IMR-90 (cell line): Measurements from ENCODE around the gene HADH. TPM values are rescaled to one million over a fixed set of nuclear protein-coding genes. Genes with fewer than 3 reads are reported as not detected.

Source experiments
- ATAC-seq: fragments of 200-7000 bp; cut with Tn5 transposase; 2 replicates; pipeline ENCODE4 v1.9.1; 2020; ENCODE audit warnings: low read depth, mild to moderate bottlenecking, moderate library complexity
- BruUV-seq: library from RNA; stranded (reverse); fragments of 400-500 nt; replicated peaks from 2 replicates; lab custom pipeline; 2021; lab: Mats Ljungman, UMichigan
- CTCF ChIA-PET: fragments of 300-600 bp; formaldehyde crosslinking; extraction: SDS; loops from one replicate; lab custom pipeline; 2021; ENCODE audit warnings: antibody characterized with exemption; lab: Yijun Ruan, JAX
- POLR2A ChIA-PET: fragments of 300-600 bp; sonication (Branson Sonifier 250); formaldehyde crosslinking; loops from one replicate; lab custom pipeline; 2022; ENCODE audit warnings: antibody characterized with exemption; ENCODE audit not compliant: unreplicated experiment; lab: Charles Lee
- DNase-seq: peaks from one replicate; pipeline ENCODE4 v3.0.0; 2013
- H2AFZ ChIP-seq: replicated peaks from 2 replicates; pipeline ENCODE3; 2013; ENCODE audit warnings: low read length, mild to moderate bottlenecking; ENCODE audit not compliant: poor library complexity
- H2AK5ac ChIP-seq: 2 replicates; pipeline ENCODE4 v1.6.1; 2013; ENCODE audit warnings: low read depth, low read length, inconsistent platforms
- H2AK9ac ChIP-seq: replicated peaks from 2 replicates; pipeline ENCODE3; 2013; ENCODE audit warnings: mild to moderate bottlenecking, low read depth, low read length, moderate library complexity; ENCODE audit not compliant: poor library complexity
- H2BK120ac ChIP-seq: 2 replicates; pipeline ENCODE4 v1.6.1; 2013; ENCODE audit warnings: low read depth, low read length, inconsistent platforms
- H2BK15ac ChIP-seq: 3 replicates; pipeline ENCODE4 v1.6.1; 2013; ENCODE audit warnings: low read depth, low read length, inconsistent platforms
- H2BK20ac ChIP-seq: 2 replicates; pipeline ENCODE4 v1.6.1; 2013; ENCODE audit warnings: low read depth, mild to moderate bottlenecking, inconsistent platforms, low read length, moderate library complexity
- H2BK5ac ChIP-seq: 2 replicates; pipeline ENCODE4 v1.6.1; 2013; ENCODE audit warnings: mild to moderate bottlenecking, low read depth, low read length, inconsistent platforms; ENCODE audit not compliant: poor library complexity, severe bottlenecking
- H3K14ac ChIP-seq: replicated peaks from 2 replicates; pipeline ENCODE4 v1.6.1; 2013; ENCODE audit warnings: low read depth, low read length, inconsistent platforms
- H3K18ac ChIP-seq: 2 replicates; pipeline ENCODE4 v1.6.1; 2013; ENCODE audit warnings: low read depth, low read length, control low read depth
- H3K23ac ChIP-seq: 2 replicates; pipeline ENCODE4 v1.6.1; 2013; ENCODE audit warnings: low read depth, low read length, inconsistent platforms
- H3K27ac ChIP-seq: 2 replicates; pipeline ENCODE4 v1.5.1; 2013; ENCODE audit warnings: mild to moderate bottlenecking, control low read depth, low read length; ENCODE audit not compliant: insufficient read depth
- H3K27me3 ChIP-seq: 2 replicates; pipeline ENCODE4 v1.6.1; 2013; ENCODE audit warnings: low read length; ENCODE audit not compliant: control insufficient read depth, insufficient read depth
- H3K36me3 ChIP-seq: 2 replicates; pipeline ENCODE4 v1.6.1; 2013; ENCODE audit warnings: low read length, mixed read lengths; ENCODE audit not compliant: control insufficient read depth, insufficient read depth
- H3K4ac ChIP-seq: 2 replicates; pipeline ENCODE4 v1.6.1; 2013; ENCODE audit warnings: low read depth, low read length, inconsistent platforms
- H3K4me1 ChIP-seq: 2 replicates; pipeline ENCODE4 v1.6.1; 2013; ENCODE audit warnings: low read length, mixed read lengths; ENCODE audit not compliant: control insufficient read depth, insufficient read depth
- H3K4me2 ChIP-seq: 2 replicates; pipeline ENCODE4 v1.6.1; 2013; ENCODE audit warnings: low read depth, mild to moderate bottlenecking, control low read depth, low read length, moderate library complexity
- H3K4me3 ChIP-seq: 2 replicates; pipeline ENCODE4 v1.5.1; 2013; ENCODE audit warnings: low read depth, mild to moderate bottlenecking, control low read depth, low read length, moderate library complexity; ENCODE audit not compliant: insufficient read depth
- H3K56ac ChIP-seq: 2 replicates; pipeline ENCODE4 v1.6.1; 2013; ENCODE audit warnings: low read length, inconsistent platforms; ENCODE audit not compliant: insufficient read depth; ENCODE audit errors: extremely low read depth
- H3K79me1 ChIP-seq, 2 experiments: 2 replicates each; pipeline ENCODE4 v1.6.1; 2013; ENCODE audit warnings: low read length in 2 of 2, inconsistent platforms in 1 of 2, low read depth in 1 of 2
- H3K9ac ChIP-seq: 2 replicates; pipeline ENCODE4 v1.6.1; 2013; ENCODE audit warnings: low read depth, low read length, control low read depth
- H3K9me1 ChIP-seq: 2 replicates; pipeline ENCODE4 v1.6.1; 2013; ENCODE audit warnings: low read length, inconsistent platforms; ENCODE audit not compliant: insufficient read depth
- H3K9me3 ChIP-seq: 2 replicates; pipeline ENCODE4 v1.6.1; 2013; ENCODE audit warnings: low read length; ENCODE audit not compliant: control insufficient read depth, insufficient read depth
- H4K20me1 ChIP-seq: 2 replicates; pipeline ENCODE4 v1.6.1; 2013; ENCODE audit warnings: low read length, inconsistent platforms; ENCODE audit not compliant: insufficient read depth
- H4K5ac ChIP-seq: 2 replicates; pipeline ENCODE4 v1.6.1; 2013; ENCODE audit warnings: mild to moderate bottlenecking, low read depth, low read length, control low read depth
- H4K8ac ChIP-seq, 2 experiments: 2 replicates each; pipeline ENCODE4 v1.6.1; 2013; ENCODE audit warnings: low read depth in 2 of 2, low read length in 2 of 2, control low read depth in 1 of 2, inconsistent platforms in 1 of 2
- H4K91ac ChIP-seq: 2 replicates; pipeline ENCODE4 v1.6.1; 2013; ENCODE audit warnings: low read depth, low read length, inconsistent platforms; ENCODE audit not compliant: insufficient read depth
- CEBPB ChIP-seq: IDR thresholded peaks from 2 replicates; pipeline ENCODE4 v1.6.1; 2012; ENCODE audit warnings: low read depth, low read length, improper control_type of control experiment
- FOS ChIP-seq: fragments of 150-350 bp; IDR thresholded peaks from 2 replicates; pipeline ENCODE4 v1.6.1; 2016; ENCODE audit warnings: low read depth, low read length
- MAFK ChIP-seq: IDR thresholded peaks from 2 replicates; pipeline ENCODE4 v1.6.1; 2012; ENCODE audit warnings: low read depth, low read length, improper control_type of control experiment
- MAZ ChIP-seq: IDR thresholded peaks from 2 replicates; pipeline ENCODE4 v1.6.1; 2012; ENCODE audit warnings: low read depth, mild to moderate bottlenecking, low read length, improper control_type of control experiment, moderate library complexity, borderline replicate concordance
- MXI1 ChIP-seq: IDR thresholded peaks from 2 replicates; pipeline ENCODE4 v1.6.1; 2012; ENCODE audit warnings: low read depth, mild to moderate bottlenecking, low read length, moderate library complexity, borderline replicate concordance
- NFE2L2 ChIP-seq: fragments of 150-350 bp; IDR thresholded peaks from 2 replicates; pipeline ENCODE4 v1.6.1; 2016; ENCODE audit warnings: low read depth, mild to moderate bottlenecking, low read length
- POLR2A ChIP-seq: IDR thresholded peaks from 2 replicates; pipeline ENCODE4 v1.6.1; 2012; ENCODE audit warnings: mild to moderate bottlenecking, low read depth, low read length
- RFX5 ChIP-seq: IDR thresholded peaks from 2 replicates; pipeline ENCODE4 v1.8.0; 2012; ENCODE audit warnings: low read depth, mild to moderate bottlenecking, low read length, moderate library complexity
- WGBS, 2 experiments: methylation state at CpG; one replicate each; pipeline versions ENCODE4 v1.1.5 to v1.1.7; 2013; ENCODE audit warnings: missing lambda C conversion rate in 2 of 2; ENCODE audit not compliant: insufficient read length in 1 of 2; ENCODE audit errors: extremely low coverage in 2 of 2; 5-methylcytosine and 5-hydroxymethylcytosine counted together
- dilution Hi-C: fragments of 300-500 bp; cut with HindIII; formaldehyde crosslinking; loops from one replicate; pipeline ENCODE4 v1.14.3; 2018; ENCODE audit warnings: low sequenced_read_pairs; ENCODE audit not compliant: unreplicated experiment
- in situ Hi-C: fragments of 300-500 bp; cut with MboI; formaldehyde crosslinking; loops from 3 replicates; pipeline ENCODE4 v1.14.3; 2019; ENCODE audit warnings: low sequenced_read_pairs, inconsistent platforms, mixed read lengths
- intact Hi-C: fragments of 100-400 bp; cut with micrococcal nuclease; formaldehyde crosslinking; loops from 2 replicates; pipeline ENCODE4 v1.10.0; 2022
- polyA plus RNA-seq, 3 experiments: library from polyadenylated mRNA; depleted of rRNA; stranded (reverse); fragments of >200 nt; gene quantifications; 2 replicates each; pipeline ENCODE4 v1.2.3, GENCODE V29; 2012; ENCODE audit warnings: low replicate concordance in 1 of 3
- total RNA-seq: library from RNA; depleted of rRNA; stranded (reverse); fragments of >200 nt; gene quantifications from 2 replicates; pipeline ENCODE4 v1.2.3, GENCODE V29; 2012
- TF ChIP-seq, protein P1 (sequence below): conservative IDR thresholded peaks from 2 replicates; pipeline ENCODE4 v1.5.1; 2012; ENCODE audit warnings: mild to moderate bottlenecking, low read depth, low read length, improper control_type of control experiment
- TF ChIP-seq, protein P2 (sequence below): fragments of 150-350 bp; IDR thresholded peaks from 2 replicates; pipeline ENCODE4 v1.6.1; 2016; ENCODE audit warnings: low read depth, mild to moderate bottlenecking, low read length, moderate library complexity, borderline replicate concordance

The HADH gene
- total and polyA plus RNA-seq, 2 of the 4 experiments (the other 2 are of a cell fraction) = 6.8 to 22.6 TPM

- Histone ChIP-seq H4K91ac (no peak overlapping the region), H3K4me2 (no peak overlapping the region), H3K9me3 (no peaks in the 10 kb centered on the region), H4K20me1 (no peaks in the 10 kb centered on the region), H2AK5ac (no peak overlapping the region), H3K4me3 (no peak overlapping the region), H3K18ac (no peak overlapping the region), H2AK9ac (no peak overlapping the region), H4K8ac (no peak overlapping the region), H3K4me1 (no peaks in the 10 kb centered on the region), H3K23ac (no peak overlapping the region), H3K36me3 (no peaks in the 10 kb centered on the region), H3K27ac (no peak overlapping the region), H2BK20ac (no peak overlapping the region), H3K4ac (no peak overlapping the region), H2AFZ (no peak overlapping the region), H3K9me1 (no peaks in the 10 kb centered on the region), H2BK120ac (no peak overlapping the region), H3K27me3 (peaks cover 4% of the 10 kb centered on the region), H3K79me1 (no peaks in the 10 kb centered on the region), H3K56ac (no peak overlapping the region), H2BK5ac (no peak overlapping the region), H3K14ac (no peak overlapping the region), H3K9ac (no peak overlapping the region), H4K5ac (no peak overlapping the region), H2BK15ac (no peak overlapping the region)
- no CpG with 5 or more reads among the region's 7 CpGs for WGBS, 2 experiments
- BruUV-seq = no TSS peak
- ChIA-PET CTCF (no interaction called here), POLR2A (no interaction called here)
- in situ Hi-C loops (no loop called here), intact Hi-C loops (no loop called here), dilution Hi-C loops (no loop called here)
- no peak for TF ChIP-seq POLR2A
- no peak for TF ChIP-seq FOS
- no peak for TF ChIP-seq RFX5
- no peak for TF ChIP-seq MAFK
- no peak for TF ChIP-seq NFE2L2
- TF ChIP-seq CEBPB = no peak
- TF ChIP-seq MXI1 = no peak
- TF ChIP-seq MAZ = no peak
- TF ChIP-seq, protein P1, sequence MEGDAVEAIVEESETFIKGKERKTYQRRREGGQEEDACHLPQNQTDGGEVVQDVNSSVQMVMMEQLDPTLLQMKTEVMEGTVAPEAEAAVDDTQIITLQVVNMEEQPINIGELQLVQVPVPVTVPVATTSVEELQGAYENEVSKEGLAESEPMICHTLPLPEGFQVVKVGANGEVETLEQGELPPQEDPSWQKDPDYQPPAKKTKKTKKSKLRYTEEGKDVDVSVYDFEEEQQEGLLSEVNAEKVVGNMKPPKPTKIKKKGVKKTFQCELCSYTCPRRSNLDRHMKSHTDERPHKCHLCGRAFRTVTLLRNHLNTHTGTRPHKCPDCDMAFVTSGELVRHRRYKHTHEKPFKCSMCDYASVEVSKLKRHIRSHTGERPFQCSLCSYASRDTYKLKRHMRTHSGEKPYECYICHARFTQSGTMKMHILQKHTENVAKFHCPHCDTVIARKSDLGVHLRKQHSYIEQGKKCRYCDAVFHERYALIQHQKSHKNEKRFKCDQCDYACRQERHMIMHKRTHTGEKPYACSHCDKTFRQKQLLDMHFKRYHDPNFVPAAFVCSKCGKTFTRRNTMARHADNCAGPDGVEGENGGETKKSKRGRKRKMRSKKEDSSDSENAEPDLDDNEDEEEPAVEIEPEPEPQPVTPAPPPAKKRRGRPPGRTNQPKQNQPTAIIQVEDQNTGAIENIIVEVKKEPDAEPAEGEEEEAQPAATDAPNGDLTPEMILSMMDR = no peak
- TF ChIP-seq, protein P2, sequence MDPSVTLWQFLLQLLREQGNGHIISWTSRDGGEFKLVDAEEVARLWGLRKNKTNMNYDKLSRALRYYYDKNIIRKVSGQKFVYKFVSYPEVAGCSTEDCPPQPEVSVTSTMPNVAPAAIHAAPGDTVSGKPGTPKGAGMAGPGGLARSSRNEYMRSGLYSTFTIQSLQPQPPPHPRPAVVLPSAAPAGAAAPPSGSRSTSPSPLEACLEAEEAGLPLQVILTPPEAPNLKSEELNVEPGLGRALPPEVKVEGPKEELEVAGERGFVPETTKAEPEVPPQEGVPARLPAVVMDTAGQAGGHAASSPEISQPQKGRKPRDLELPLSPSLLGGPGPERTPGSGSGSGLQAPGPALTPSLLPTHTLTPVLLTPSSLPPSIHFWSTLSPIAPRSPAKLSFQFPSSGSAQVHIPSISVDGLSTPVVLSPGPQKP = no peak
- ATAC-seq (no peak), DNase-seq (no peak)
These were observed 59.3 kb downstream of the HADH start for GRCh38 chr4:108048997-108049396.
